ENCODE data around the gene ACSS2.
"Not testable (repeated sequence)": the region's sequence is repeated elsewhere in the genome, so short reads cannot be mapped to it uniquely, and the experiment has no call there.

ACSS2 gene

DNA sequence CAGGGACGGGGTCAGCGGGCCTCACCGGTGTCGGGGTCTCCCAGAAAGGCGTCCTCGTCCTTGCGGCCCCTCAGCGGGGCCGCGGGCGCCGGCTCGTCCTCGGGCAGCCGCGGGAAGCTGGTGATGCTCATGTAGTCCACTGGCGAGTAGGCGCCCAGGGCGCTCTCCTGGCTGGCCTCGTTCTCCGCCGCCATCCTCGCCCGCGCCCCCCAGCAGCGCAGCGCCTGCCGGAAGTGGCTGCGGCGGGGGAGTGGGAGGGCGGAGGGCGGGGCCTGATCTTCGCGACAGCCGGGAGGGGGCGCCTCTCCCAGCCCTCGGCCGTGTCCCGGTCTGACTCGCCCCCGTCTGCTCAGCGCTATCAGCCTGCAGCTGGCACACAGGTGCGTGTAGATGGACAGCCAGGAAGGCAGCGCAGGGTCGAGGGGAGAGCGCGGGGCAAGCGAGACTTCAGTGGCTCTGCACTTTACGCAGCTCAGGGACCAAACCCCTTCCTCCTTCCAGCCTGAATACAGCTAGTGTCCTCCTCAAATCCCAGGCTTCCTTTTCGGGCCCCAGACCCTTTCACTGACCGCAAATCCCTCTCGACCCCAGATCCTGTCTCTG lies 3.7 kb upstream of the ACSS2 start, which contains the start of gene GGT7:
Gene GGT7, minus strand, starts transcription at position 235 of the 603 bp plus-strand sequence. Its CDS starts 41 bp downstream, at position 194.
- peak within 1 kb of the TSS; percentile 66 for H3K4me3 ChIP-seq (replicated peaks; ENCODE audit: low read depth, low read length)
- DNase-seq (ENCODE audit: low read depth) = peak; percentile 57
- TF ChIP-seq, protein P1, sequence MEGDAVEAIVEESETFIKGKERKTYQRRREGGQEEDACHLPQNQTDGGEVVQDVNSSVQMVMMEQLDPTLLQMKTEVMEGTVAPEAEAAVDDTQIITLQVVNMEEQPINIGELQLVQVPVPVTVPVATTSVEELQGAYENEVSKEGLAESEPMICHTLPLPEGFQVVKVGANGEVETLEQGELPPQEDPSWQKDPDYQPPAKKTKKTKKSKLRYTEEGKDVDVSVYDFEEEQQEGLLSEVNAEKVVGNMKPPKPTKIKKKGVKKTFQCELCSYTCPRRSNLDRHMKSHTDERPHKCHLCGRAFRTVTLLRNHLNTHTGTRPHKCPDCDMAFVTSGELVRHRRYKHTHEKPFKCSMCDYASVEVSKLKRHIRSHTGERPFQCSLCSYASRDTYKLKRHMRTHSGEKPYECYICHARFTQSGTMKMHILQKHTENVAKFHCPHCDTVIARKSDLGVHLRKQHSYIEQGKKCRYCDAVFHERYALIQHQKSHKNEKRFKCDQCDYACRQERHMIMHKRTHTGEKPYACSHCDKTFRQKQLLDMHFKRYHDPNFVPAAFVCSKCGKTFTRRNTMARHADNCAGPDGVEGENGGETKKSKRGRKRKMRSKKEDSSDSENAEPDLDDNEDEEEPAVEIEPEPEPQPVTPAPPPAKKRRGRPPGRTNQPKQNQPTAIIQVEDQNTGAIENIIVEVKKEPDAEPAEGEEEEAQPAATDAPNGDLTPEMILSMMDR (IDR thresholded peaks at IDR 0.05; ENCODE audit: low read length, missing control alignments) = peak; percentile 42

DNA sequence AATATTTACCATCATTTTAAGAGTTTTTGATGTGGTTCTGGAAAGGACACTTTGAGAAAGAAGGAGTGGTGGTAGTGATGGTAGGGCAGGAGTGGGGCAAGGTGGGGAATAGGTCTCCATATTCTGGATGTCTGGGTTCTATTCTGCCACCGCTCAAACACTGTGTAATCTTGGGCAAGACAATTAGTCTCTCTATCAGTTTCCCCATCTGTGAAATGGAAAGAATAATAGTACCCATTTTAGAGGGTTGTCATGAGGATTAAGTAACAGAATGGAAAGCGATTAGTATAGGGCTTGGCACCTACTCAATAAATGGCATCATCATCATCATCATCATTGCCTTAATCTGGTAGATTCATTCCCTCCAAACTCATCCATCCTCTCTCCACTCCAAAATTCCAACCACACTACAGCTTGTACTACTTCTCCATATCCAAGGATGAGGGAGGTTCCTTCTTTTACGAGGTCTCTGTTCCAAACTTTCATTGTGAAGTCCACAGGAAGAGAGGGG lies 2.8 kb upstream of the ACSS2 start:
- TF ChIP-seq, protein P1 (IDR thresholded peaks at IDR 0.05; ENCODE audit: low read length, missing control alignments) = no peak
- DNase-seq (ENCODE audit: low read depth) = no peak
- no peak overlapping the region for H3K4me3 ChIP-seq (replicated peaks; ENCODE audit: low read depth, low read length)

DNA sequence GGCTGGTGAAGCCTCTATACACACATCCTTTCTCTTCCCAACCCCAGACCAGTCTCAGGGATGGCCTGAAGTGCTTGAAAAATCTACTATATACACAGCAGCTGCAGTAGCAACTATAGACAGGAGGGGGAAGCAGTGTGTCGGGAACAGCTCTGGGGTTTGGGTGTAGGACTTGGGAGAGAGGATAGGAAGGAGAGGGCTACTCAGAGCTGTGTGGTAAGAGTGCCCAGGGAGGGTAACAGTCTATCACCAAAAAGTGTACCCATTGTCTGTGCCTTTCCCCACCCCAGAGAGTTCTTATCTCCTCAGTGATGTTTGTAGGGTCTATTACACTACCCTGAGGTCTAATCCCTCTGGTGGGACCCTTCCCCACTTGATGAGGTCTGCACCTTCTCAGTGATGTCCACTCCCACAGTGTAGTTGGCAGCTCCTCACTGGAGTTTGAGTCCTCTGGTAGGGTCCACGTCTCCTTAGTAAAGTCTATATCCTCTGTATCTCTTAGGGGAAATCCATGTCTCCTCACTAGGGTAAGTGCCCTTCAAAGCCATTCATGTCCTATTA lies 2.2 kb upstream of the ACSS2 start:
- peak; percentile 94 for DNase-seq (ENCODE audit: low read depth)
- no peak overlapping the region for H3K4me3 ChIP-seq (replicated peaks; ENCODE audit: low read depth, low read length)
- TF ChIP-seq, protein P1 (IDR thresholded peaks at IDR 0.05; ENCODE audit: low read length, missing control alignments) = peak; percentile 100

DNA sequence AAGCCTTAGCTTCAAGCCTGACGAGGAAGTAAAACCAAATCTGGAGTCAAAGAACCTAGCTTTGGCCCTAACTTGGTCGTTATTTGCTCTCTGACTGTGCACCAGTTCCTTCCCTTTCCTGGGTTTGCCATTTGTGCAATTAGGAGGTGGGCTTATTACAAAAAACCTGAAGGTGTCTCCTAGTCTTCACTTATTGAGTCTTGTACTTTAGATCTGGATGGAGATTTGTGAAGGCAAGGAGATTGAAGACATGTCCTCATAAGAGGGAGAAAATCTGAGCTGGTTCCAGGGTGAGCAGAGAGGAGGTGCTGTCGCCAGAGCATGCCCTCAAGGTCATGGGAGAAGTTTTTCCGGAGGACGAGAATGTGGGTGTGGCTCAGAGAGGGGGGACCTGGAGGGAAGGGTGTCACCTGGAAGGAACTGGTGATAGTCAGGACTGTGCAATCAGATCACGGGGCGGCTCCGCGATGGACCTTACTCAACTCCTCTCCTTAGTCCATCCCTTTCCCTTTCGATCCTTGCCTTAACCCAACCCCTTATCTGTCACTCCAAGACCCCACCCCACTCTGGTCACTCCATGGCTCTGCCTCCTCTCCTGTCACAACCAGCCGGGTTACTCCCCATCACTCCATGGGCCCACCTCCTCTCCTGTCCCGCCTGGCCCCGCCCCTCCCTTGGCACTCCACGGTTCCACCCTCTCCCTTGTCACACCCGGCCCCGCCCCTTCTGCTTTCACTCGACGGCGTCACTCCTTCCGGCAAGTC lies 588 bp upstream of the ACSS2 start:
- DNase-seq (ENCODE audit: low read depth) = peak; percentile 99
- TF ChIP-seq, protein P1 (IDR thresholded peaks at IDR 0.05; ENCODE audit: low read length, missing control alignments) = peak; percentile 36
- peak overlapping the region; percentile 45 for H3K4me3 ChIP-seq (replicated peaks; ENCODE audit: low read depth, low read length)

DNA sequence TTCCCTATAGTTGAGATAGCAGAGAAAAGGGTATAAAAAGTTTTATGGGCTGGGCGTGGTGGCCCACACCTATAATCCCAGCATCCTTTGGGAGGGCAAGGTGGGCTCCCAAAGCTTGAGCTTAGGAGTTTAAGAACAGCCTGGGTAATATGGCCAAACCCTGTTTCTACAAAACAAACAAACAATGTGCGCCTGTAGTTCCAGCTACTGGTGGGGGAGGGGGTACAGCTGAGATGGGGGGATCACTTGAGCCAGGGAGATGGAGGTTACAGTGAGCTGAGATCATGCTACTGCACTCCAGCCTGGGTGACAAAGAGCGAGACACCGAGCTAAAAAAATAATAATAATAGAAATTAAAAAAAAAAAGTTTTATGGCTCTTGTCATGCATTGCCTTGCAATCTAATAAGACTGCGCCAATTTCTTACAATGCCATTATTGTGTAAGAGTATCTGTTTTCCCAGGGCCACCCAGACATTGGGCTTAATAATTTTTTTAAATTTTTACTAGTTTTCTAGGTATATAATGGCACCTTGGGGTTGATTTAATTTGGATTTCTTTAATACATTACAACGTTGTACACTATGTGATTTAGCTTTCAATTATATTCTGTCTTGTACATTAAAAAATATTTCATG lies 3.9 kb downstream of the ACSS2 start:
- no peak overlapping the region for H3K4me3 ChIP-seq (replicated peaks; ENCODE audit: low read depth, low read length)
- TF ChIP-seq, protein P1 (IDR thresholded peaks at IDR 0.05; ENCODE audit: low read length, missing control alignments) = no peak
- peak; percentile 26 for DNase-seq (ENCODE audit: low read depth)

DNA sequence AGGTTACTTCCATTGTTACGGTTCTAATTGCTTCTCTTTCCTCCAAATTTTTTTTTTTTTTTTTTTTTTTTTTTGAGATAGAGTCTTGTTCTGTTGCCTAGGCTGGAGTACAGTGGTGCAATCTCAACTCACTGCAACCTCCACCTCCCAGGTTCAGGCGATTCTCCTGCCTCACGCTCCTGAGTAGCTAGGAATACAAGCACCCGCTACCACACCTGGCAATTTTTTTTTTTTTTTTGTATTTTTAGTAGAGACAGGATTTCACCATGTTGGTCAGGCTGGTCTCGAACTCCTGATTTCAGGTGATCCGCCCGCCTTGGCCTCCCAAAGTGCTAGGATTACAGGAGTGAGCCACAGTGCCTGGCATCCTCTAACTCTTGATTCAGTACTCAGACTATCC lies 4.6 kb downstream of the ACSS2 start:
- DNase-seq (ENCODE audit: low read depth); H3K4me3 ChIP-seq (replicated peaks; ENCODE audit: low read depth, low read length): not testable (repeated sequence)

DNA sequence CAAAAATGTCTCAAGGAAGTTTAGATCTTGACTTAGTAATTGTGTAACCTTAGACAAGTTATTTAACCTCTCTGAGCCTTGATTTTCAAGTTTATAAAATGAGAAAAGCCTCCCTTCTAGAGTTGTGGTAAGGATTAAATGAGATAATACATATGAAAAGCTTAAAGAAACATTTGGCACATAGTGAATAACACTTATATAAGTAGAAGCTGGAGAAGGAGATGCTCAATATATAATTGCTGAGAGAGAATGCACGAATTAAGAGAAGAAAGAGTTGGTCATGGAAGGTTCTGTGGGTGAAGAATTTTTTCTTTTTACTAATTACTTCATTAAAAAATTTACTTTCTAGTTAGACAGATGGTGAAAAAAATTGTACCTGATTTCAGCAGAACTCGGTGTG lies 5.3 kb downstream of the ACSS2 start:
- no peak overlapping the region for H3K4me3 ChIP-seq (replicated peaks; ENCODE audit: low read depth, low read length)
- DNase-seq (ENCODE audit: low read depth) = no peak
- TF ChIP-seq, protein P1 (IDR thresholded peaks at IDR 0.05; ENCODE audit: low read length, missing control alignments) = no peak

Data from fibroblast of pulmonary artery (primary cell).